ENCODE data around the gene CNOT10. TPM values are rescaled to one million over a fixed set of nuclear protein-coding genes. Genes with fewer than 3 reads are reported as not detected.
"Not testable (repeated sequence)": the region's sequence is repeated elsewhere in the genome, so short reads cannot be mapped to it uniquely, and the experiment has no call there.

The CNOT10 gene
- total and polyA plus RNA-seq, 8 donors = 10.7 to 436 (median 20.5) TPM

DNA sequence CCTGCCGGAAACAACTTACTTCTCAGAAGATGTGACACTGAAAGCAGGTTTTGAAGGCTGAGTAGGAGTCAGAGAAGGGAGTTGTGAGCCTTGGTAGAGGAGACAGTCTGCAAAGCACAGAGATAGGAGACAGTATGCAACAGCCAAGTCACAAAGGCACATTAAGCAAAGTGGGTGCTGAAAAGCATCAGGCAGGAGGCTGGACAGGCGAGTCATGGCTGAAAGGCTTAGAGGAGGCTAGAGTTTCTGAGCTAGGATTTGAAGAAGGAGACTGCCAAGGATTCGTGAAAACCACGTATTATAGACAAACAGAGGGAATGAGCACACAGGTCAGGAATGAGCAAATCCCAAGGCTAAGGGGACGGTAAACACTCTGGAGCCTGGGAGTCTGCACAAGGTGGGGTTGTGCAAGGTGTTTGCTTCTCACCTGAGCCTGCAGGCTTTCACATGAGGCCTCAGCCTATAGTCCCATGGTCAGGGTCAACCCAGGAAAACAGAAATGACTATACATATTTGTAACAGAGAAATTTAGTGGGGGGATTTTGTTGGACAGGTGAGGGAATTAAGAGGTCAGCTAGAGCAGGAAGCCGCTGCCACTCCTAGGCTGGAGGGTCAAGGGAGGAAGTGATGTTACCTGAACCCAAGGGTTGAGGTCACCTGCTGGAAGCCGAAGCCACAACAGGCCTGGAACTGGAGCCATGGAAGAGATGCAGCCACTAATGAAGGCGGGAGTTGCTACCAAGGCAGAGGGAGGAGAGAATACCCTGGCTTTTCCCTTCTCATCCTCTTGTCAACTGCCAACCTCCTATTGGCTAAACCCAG lies 109.7 kb downstream of the CNOT10 start:
- intact Hi-C loops (cut with DNase I; ENCODE audit: low total_unique reads) = no loop called here
- Histone ChIP-seq H3K27ac (no peak overlapping the region), H3K9me3 (no peaks in the 10 kb centered on the region), H3K27me3 (no peaks in the 10 kb centered on the region), H3K4me1 (no peaks in the 10 kb centered on the region), H3K4me3 (no peak overlapping the region), H3K36me3 (no peaks in the 10 kb centered on the region)
- DNase-seq = peak in 1 of 2 donors; percentile 82
- no peak for TF ChIP-seq POLR2AphosphoS5 (IDR thresholded peaks at IDR 0.05)
- no peak for TF ChIP-seq EP300 (IDR thresholded peaks at IDR 0.05)
- TF ChIP-seq POLR2A (IDR thresholded peaks at IDR 0.05) = no peak
- TF ChIP-seq, protein P1, sequence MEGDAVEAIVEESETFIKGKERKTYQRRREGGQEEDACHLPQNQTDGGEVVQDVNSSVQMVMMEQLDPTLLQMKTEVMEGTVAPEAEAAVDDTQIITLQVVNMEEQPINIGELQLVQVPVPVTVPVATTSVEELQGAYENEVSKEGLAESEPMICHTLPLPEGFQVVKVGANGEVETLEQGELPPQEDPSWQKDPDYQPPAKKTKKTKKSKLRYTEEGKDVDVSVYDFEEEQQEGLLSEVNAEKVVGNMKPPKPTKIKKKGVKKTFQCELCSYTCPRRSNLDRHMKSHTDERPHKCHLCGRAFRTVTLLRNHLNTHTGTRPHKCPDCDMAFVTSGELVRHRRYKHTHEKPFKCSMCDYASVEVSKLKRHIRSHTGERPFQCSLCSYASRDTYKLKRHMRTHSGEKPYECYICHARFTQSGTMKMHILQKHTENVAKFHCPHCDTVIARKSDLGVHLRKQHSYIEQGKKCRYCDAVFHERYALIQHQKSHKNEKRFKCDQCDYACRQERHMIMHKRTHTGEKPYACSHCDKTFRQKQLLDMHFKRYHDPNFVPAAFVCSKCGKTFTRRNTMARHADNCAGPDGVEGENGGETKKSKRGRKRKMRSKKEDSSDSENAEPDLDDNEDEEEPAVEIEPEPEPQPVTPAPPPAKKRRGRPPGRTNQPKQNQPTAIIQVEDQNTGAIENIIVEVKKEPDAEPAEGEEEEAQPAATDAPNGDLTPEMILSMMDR (IDR thresholded peaks at IDR 0.05) = no peak
- 63 to 78% (median 65%) methylated on average over 8 of the region's 8 CpGs for WGBS, 5 donors

DNA sequence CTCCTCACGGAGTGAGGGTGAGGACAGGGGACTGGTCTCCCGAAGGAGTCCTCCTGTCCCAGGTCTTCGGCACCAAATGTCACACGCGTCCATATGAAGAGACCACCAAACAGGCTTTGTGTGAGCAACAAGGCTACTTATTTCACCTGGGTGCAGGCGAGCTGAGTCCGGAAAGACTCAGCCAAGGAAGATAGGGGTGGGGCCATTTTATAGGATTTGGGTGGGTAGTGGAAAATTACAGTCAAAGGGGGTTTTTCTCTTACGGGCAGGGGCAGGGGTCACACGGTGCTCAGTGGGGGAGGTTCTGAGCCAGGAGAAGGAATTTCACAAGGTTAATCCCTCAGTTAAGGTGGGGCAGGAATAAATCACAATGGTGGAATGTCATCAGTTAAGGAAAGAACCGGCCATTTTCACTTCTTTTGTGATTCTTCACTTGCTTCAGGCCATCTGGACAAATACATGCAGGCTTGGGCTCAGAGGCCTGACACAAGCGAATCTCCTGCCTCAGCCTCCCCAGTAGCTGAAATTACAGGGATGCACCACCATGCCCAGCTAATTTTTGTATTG lies 111.5 kb downstream of the CNOT10 start:
- H3K27me3 ChIP-seq; H3K27ac ChIP-seq; DNase-seq; H3K36me3 ChIP-seq; H3K4me3 ChIP-seq; H3K4me1 ChIP-seq; H3K9me3 ChIP-seq; intact Hi-C loops (cut with DNase I; ENCODE audit: low total_unique reads): not testable (repeated sequence)
- 85 to 89% (median 87%) methylated on average over 11 of the region's 11 CpGs for WGBS, 5 donors

DNA sequence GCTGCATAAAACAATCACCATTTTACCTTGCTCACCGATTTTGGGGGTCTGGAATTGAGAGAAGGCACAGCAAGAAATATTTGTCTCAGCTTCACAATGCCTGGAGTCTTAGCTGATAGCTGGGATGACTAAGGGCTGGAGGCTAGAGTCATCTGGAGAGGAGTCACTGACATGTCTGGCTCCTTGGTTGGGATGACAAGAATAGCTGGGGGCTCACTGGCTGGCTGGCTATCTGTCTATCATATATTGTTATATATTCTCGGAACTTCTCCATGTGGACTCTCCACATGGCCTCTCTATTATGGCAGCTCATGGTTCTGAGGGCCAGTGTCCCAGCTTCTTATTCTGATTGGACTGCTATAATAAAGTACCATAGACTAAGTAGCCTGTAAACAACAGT lies 112.8 kb downstream of the CNOT10 start:
- Histone ChIP-seq H3K36me3 (no peaks in the 10 kb centered on the region), H3K4me1 (no peaks in the 10 kb centered on the region), H3K27me3 (no peaks in the 10 kb centered on the region), H3K4me3 (no peak overlapping the region), H3K27ac (no peak overlapping the region), H3K9me3 (no peaks in the 10 kb centered on the region)
- intact Hi-C loops (cut with DNase I; ENCODE audit: low total_unique reads) = no loop called here
- TF ChIP-seq, protein P1 (IDR thresholded peaks at IDR 0.05) = no peak
- TF ChIP-seq EP300 (IDR thresholded peaks at IDR 0.05) (no peak), POLR2A (IDR thresholded peaks at IDR 0.05) (no peak), POLR2AphosphoS5 (IDR thresholded peaks at IDR 0.05) (no peak)
- WGBS, 5 donors = 71 to 93% (median 91%) methylated on average over 2 of the region's 2 CpGs
- no peak for DNase-seq

DNA sequence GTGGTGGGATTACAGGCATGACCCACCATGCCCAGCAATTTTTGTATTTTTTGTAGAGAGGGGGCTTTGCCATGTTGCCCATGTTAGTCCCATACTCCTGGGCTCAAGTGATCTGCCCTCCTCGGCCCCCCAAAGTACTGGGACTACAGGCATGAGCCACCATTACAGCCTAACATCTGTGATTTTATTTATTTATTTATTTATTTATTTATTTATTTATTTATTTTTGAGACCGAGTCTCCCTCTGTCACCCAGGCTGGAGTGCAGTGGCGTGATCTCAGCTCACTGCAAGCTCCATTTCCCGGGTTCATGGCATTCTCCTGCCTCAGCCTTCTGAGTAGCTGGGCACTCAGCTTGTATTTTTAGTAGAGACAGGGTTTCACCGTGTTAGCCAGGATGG lies 116.5 kb downstream of the CNOT10 start:
- H3K36me3 ChIP-seq; intact Hi-C loops (cut with DNase I; ENCODE audit: low total_unique reads): not testable (repeated sequence)
- WGBS, 5 donors = 91 to 97% (median 93%) methylated on average over 5 of the region's 5 CpGs

DNA sequence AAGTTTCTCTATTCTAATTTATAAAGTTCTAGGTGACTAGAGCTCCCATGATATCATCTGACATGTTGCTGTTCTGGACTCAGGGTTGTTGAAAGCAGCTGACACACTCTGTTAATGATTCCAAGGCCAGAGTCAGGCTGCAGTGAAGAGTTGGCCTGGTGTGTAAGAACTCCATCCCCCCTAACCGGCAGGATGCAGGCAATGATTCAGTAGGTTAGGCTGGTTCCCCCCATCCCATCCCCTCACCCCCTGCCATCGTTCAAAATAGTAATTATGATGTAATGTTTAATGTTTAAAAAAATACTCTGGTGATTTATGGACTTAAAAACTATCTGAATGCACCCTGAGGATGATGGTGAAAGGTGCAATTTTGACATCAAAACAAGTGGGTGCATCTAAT lies 128.2 kb downstream of the CNOT10 start:
- H3K27ac ChIP-seq = no peak overlapping the region
- peaks cover 15 to 30% (median 30%) of the 10 kb centered on the region in 3 donors for H3K27me3 ChIP-seq
- WGBS, 5 donors = 23 to 34% (median 26%) methylated on average over 2 of the region's 2 CpGs
- no peak for TF ChIP-seq POLR2AphosphoS5 (IDR thresholded peaks at IDR 0.05)
- peaks cover 18 to 25% (median 21%) of the 10 kb centered on the region in 4 donors for H3K4me1 ChIP-seq
- no peaks in the 10 kb centered on the region for H3K36me3 ChIP-seq
- peak in 1 of 2 donors; percentile 65 for DNase-seq
- intact Hi-C loops (cut with DNase I; ENCODE audit: low total_unique reads) = no loop called here
- H3K9me3 ChIP-seq = no peaks in the 10 kb centered on the region
- no peak overlapping the region for H3K4me3 ChIP-seq

More for the DNA sequence above, 116.5 kb downstream of the CNOT10 start:
- not testable (repeated sequence) for H3K9me3 ChIP-seq, H3K4me1 ChIP-seq, DNase-seq, H3K4me3 ChIP-seq, H3K27me3 ChIP-seq, H3K27ac ChIP-seq

DNA sequence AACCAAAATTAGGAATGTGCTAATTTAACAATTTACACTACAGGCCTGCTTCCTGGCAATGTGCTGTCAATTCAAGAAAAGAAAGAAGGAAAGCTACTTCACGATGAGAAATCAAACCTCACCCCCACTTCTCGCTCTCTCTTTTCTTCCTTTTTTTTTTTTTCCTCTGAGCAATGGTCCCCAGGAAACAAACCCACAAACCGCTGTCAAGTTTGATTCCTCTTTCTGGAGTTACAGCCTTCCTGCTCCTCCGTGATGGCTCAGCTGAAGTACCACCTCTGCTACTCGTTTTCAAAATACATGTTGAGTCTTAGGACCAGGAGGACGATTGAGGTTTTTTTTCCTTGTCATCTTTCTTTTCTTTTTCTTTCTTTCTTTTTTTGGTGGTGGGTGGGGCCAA lies 129.4 kb downstream of the CNOT10 start:
- Histone ChIP-seq H3K9me3 (peaks cover 0 to 8% (median 1%) of the 10 kb centered on the region in 4 donors), H3K4me3 (no peak overlapping the region), H3K4me1 (peaks cover 26 to 32% (median 29%) of the 10 kb centered on the region in 4 donors), H3K36me3 (no peaks in the 10 kb centered on the region), H3K27me3 (peaks cover 22 to 42% (median 42%) of the 10 kb centered on the region in 3 donors), H3K27ac (no peak overlapping the region)
- WGBS, 5 donors = 63 to 78% (median 72%) methylated on average over 6 of the region's 6 CpGs
- intact Hi-C loops (cut with DNase I; ENCODE audit: low total_unique reads) = no loop called here
- no peak for TF ChIP-seq POLR2A (IDR thresholded peaks at IDR 0.05)
- TF ChIP-seq, protein P1 (IDR thresholded peaks at IDR 0.05) = no peak
- TF ChIP-seq POLR2AphosphoS5 (IDR thresholded peaks at IDR 0.05) = no peak
- no peak for TF ChIP-seq EP300 (IDR thresholded peaks at IDR 0.05)
- DNase-seq = no peak
